IgD-negative memory B cell (primary cell): ENCODE measurements around the gene CABLES1. TPM values are rescaled to one million over a fixed set of nuclear protein-coding genes. Genes with fewer than 3 reads are reported as not detected.
"Not testable (repeated sequence)": the region's sequence is repeated elsewhere in the genome, so short reads cannot be mapped to it uniquely, and the experiment has no call there.

Experiments
- H3K27ac Mint-ChIP-seq, 3 donors: one replicate each; pipeline ENCODE4 v1.8.0; 2020 to 2022; ENCODE audit warnings: mild to moderate bottlenecking in 3 of 3, mixed read lengths in 3 of 3, moderate library complexity in 1 of 3
- H3K27me3 Mint-ChIP-seq: one replicate; pipeline ENCODE4 v1.8.0; 2021; ENCODE audit warnings: mixed read lengths
- H3K36me3 Mint-ChIP-seq: one replicate; pipeline ENCODE4 v1.8.0; 2020; ENCODE audit warnings: mild to moderate bottlenecking, mixed read lengths
- H3K4me1 Mint-ChIP-seq, 3 donors: one replicate each; pipeline ENCODE4 v1.8.0; 2020 to 2022; ENCODE audit warnings: mixed read lengths in 3 of 3, mild to moderate bottlenecking in 1 of 3
- H3K4me3 Mint-ChIP-seq, 4 donors: one replicate each; pipeline ENCODE4 v1.8.0; 2020 to 2022; ENCODE audit warnings: mild to moderate bottlenecking in 4 of 4, mixed read lengths in 4 of 4, moderate library complexity in 3 of 4
- H3K9me3 Mint-ChIP-seq, 3 donors: one replicate each; pipeline ENCODE4 v1.8.0; 2020 to 2021; ENCODE audit warnings: mixed read lengths in 3 of 3, mild to moderate bottlenecking in 1 of 3
- polyA plus RNA-seq: library from polyadenylated mRNA; unstranded; fragments of 300-500 nt; fragmentation: Illumina TruSeq; gene quantifications from one replicate; pipeline ENCODE4 v1.2.3, GENCODE V29; 2021

CABLES1 gene
- polyA plus RNA-seq, 1 donor from 2014 or later: 0.30 TPM

DNA sequence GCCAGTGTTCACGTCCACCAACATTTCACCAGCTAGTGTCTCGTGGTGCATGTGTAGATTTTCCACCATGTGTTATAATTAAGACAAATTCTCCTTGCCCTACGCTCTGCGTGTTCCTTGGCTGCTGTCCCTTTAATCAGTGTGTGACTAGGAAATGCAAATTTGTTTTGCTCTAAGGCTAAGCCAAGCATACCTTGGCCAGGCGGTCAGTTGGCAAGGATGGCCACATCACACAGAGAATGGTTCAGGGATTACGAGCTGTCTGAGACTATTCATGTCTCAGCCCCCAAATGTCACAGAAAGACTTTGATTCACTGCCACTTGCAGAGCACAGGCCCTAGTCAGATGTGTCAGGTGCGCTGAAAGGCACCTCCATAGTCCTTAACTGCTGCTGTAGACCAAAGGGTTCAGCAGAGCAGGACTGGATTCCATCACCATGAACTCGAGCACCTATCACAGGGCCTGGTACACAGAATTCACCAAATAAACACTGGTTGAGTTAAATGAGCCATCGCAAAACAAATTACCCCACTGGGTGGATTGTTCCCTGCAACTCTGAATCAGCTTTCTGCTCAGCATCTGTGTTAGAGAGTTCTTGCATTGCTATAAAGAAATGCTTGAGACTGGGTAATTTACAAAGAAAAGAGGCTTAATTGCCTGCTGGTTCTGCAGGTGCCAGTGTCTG is 128.4 kb downstream of the CABLES1 start:
- no peak overlapping the region for H3K4me3 Mint-ChIP-seq
- peaks cover 17% of the 10 kb centered on the region for H3K27me3 Mint-ChIP-seq
- no peaks in the 10 kb centered on the region for H3K9me3 Mint-ChIP-seq
- H3K4me1 Mint-ChIP-seq: peaks cover 7 to 18% (median 11%) of the 10 kb centered on the region in 3 donors
- peaks cover 5% of the 10 kb centered on the region for H3K36me3 Mint-ChIP-seq
- peak overlapping the region in 1 of 3 donors; percentile 59 for H3K27ac Mint-ChIP-seq

DNA sequence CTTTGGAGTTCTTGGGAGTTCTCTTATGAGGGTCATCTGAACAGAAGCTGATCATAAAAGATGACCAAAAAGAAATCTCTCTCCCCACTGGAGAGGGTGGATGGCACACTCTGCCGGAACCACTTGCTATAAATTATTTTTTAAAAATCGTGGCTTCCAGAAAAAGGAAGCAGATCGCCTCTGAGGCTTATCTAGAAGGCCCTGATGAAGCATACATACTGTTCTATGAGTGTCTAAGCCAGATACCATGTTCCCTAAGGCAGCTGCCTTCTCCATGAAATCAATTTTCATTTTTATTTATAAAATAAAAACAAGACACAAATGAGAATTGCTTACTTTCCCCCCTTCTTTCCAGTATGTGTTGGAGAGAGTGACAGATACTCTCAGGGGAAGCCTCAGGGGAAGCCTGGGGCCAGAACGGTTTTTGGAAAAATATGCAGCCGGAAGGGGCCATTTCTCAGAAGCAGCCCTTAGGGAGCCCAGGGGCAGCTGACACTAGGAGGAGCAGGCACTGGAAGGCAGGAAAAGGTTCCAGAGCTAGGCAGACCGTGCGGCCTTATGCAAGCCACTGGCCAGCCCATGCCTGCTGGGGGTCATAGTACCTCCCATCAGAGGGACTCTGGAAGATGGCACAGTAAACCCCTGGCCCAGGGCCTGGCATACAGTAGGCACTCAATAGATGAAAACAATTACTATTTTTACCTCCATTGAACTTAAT is 130.6 kb downstream of the CABLES1 start:
- Mint-ChIP-seq H3K4me1 (peaks cover 0 to 5% (median 3%) of the 10 kb centered on the region in 3 donors), H3K9me3 (peaks cover 0 to 12% (median 7%) of the 10 kb centered on the region in 3 donors), H3K4me3 (no peak overlapping the region), H3K27me3 (peaks cover 3% of the 10 kb centered on the region), H3K36me3 (peaks cover 4% of the 10 kb centered on the region), H3K27ac (no peak overlapping the region)

DNA sequence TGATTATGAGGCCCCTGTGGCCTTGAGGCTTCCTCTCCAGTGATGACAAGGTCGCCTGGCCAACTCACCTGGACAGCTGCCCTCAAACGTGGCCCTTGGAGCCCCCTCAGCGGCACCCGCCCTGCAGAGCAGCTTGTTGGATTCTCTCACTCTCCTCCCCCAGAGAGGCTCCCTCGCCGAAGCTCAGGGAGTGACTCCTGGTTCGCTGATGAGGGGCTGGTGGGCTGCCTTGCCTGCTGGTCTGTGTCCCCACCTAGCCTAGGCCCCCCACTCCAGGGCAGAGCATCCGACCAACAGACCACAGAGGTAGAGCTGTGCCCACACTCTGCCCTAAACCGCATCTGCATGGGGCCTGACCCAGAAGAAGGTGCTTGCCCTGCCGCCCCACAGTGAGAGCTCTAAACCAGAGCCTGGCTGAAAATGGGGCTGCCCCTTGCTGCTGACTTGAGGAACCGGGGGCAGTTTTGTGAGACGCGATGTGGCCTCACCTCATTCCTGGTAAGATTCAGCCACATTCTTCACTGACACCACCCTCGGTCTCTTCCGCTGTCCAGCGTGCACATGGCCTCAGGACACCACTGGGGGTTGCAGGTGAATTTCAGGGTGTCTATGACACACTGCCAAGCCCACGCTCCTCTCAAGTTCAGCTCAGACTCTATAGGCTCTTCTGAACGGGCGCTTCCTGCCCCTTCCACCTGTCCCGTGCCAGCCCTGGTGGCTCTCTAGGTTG is 131.6 kb downstream of the CABLES1 start:
- Mint-ChIP-seq H3K4me1 (peaks cover 0 to 5% (median 2%) of the 10 kb centered on the region in 3 donors), H3K36me3 (peaks cover 4% of the 10 kb centered on the region), H3K9me3 (peaks cover 4 to 12% (median 12%) of the 10 kb centered on the region in 3 donors), H3K27ac (peak overlapping the region in 1 of 3 donors; percentile 19), H3K27me3 (peaks cover 3% of the 10 kb centered on the region), H3K4me3 (peak overlapping the region in 2 of 4 donors; percentile 28 to 53)

DNA sequence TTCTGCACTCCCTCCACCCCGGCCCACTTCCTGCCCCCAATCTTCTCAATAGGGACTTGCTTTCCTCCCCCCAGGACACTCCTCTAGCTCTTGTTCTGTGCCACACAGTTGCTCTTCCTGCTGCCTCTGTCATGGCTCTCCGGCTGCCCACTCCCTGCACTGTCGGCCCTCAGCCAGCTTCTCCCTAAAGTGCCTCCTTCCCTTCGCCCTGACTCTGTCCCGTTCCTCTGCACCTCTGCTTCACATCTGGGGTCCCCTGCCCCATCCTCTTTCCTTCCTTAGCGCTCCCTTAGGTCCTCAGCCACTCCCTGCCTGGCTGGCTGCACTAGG is 132.1 kb downstream of the CABLES1 start:
- Mint-ChIP-seq H3K27ac (peak overlapping the region in 1 of 3 donors; percentile 31), H3K4me1 (peaks cover 0 to 5% (median 2%) of the 10 kb centered on the region in 3 donors), H3K9me3 (peaks cover 5 to 12% (median 12%) of the 10 kb centered on the region in 3 donors), H3K4me3 (peak overlapping the region in 2 of 4 donors; percentile 53 to 68), H3K27me3 (peaks cover 3% of the 10 kb centered on the region), H3K36me3 (peaks cover 2% of the 10 kb centered on the region)

DNA sequence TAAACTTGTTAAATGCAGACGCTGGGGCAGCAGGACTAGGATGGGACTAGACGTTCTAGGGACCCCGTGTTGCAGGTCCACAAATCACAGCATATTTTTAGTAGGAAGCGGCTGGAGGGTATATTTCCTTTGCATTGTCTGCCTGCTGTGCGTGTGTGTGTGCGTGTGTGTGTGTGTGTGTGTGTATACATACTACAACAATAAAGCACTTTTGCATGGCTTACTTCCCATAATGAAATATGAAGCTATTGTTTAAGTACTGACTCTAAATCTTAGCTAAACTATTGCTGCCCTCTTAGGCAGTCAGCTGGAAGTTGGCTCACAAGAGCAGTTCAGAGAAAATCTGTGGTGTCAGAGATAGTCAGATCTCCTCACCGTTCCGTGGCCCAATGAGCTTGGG is 133.4 kb downstream of the CABLES1 start:
- Mint-ChIP-seq H3K27me3 (peaks cover 3% of the 10 kb centered on the region), H3K4me3 (no peak overlapping the region), H3K36me3 (peaks cover 4% of the 10 kb centered on the region), H3K27ac (no peak overlapping the region), H3K4me1 (peaks cover 0 to 5% (median 2%) of the 10 kb centered on the region in 3 donors), H3K9me3 (peaks cover 5 to 12% (median 12%) of the 10 kb centered on the region in 3 donors)

DNA sequence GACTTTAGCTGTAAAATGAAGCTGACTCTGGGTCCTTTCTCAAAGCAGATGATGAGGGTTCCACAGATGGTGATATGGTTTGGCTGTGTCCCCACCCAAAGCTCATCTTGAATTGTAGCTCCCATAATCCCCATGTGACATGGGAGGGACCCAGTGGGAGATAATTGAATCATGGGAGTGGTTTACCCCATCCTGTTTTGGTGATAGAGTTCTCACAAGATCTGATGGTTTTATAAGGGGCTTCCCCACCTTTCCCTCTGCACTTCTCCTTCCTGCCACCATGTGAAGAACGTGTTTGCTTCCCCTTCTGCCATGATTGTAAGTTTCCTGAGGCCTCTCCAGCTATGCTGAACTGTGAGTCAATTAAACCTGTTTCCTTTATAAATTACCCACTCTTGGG is 133.8 kb downstream of the CABLES1 start:
- not testable (repeated sequence) for H3K4me1 Mint-ChIP-seq, H3K27me3 Mint-ChIP-seq, H3K27ac Mint-ChIP-seq, H3K4me3 Mint-ChIP-seq, H3K36me3 Mint-ChIP-seq
- H3K9me3 Mint-ChIP-seq: peaks cover 5 to 12% (median 12%) of the 10 kb centered on the region in 3 donors

DNA sequence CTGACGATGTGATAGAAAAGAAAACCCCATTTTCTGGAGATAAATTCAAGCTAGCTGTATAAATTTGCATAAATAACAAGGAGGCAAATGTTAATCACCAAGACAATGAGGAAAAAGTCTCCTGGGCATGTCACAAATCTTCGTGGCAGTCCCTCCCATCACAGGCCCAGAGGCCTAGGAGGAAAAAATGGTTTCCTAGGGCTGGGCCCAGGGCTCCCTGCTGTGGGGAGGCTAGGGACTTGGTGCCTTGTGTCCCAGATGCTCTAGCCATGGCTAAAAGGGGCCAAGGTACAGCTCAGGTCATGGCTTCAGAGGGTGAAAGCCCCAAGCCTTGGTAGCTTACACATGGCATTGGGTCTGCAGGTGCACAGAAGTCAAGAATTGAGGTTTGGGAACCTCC is 134.6 kb downstream of the CABLES1 start:
- Mint-ChIP-seq H3K27ac (no peak overlapping the region), H3K4me1 (peaks cover 0 to 5% (median 2%) of the 10 kb centered on the region in 3 donors), H3K9me3 (peaks cover 5 to 12% (median 12%) of the 10 kb centered on the region in 3 donors), H3K4me3 (no peak overlapping the region), H3K27me3 (peaks cover 3% of the 10 kb centered on the region), H3K36me3 (peaks cover 4% of the 10 kb centered on the region)

DNA sequence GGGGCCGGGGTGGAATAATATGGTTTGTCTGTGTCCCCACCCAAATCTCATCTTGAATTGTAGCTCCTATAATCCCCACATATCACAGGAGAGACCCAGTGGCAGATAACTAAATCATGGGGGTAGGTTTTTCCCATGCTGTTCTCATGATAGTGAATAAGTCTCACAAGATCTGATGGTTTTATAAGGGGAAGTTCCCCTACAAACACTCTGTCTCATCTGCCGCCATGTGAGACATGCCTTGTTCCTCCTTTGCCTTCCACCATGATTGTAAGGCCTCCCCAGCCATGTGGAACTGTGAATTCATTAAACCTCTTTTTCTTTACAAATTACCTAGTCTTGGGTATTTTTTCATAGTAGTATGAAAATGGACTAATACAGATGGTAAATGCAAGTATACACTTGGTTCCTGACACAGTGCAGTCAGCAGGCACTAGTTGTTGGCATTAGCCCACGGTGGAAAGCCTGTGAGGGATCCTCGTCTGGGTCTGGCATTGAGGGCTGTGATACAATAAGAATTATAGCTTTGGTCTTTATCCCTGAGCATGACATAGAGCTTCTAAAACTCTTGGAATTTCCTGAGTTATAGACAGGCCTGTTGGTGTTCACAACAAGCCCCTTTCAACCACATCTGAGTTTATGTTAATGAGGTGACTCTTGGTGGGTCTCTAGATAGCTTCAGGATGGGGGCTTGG is 135.8 kb downstream of the CABLES1 start:
- peaks cover 5 to 12% (median 12%) of the 10 kb centered on the region in 3 donors for H3K9me3 Mint-ChIP-seq
- H3K27ac Mint-ChIP-seq: no peak overlapping the region
- peaks cover 3% of the 10 kb centered on the region for H3K27me3 Mint-ChIP-seq
- H3K4me3 Mint-ChIP-seq: no peak overlapping the region
- peaks cover 0 to 5% (median 4%) of the 10 kb centered on the region in 3 donors for H3K4me1 Mint-ChIP-seq
- peaks cover 4% of the 10 kb centered on the region for H3K36me3 Mint-ChIP-seq

DNA sequence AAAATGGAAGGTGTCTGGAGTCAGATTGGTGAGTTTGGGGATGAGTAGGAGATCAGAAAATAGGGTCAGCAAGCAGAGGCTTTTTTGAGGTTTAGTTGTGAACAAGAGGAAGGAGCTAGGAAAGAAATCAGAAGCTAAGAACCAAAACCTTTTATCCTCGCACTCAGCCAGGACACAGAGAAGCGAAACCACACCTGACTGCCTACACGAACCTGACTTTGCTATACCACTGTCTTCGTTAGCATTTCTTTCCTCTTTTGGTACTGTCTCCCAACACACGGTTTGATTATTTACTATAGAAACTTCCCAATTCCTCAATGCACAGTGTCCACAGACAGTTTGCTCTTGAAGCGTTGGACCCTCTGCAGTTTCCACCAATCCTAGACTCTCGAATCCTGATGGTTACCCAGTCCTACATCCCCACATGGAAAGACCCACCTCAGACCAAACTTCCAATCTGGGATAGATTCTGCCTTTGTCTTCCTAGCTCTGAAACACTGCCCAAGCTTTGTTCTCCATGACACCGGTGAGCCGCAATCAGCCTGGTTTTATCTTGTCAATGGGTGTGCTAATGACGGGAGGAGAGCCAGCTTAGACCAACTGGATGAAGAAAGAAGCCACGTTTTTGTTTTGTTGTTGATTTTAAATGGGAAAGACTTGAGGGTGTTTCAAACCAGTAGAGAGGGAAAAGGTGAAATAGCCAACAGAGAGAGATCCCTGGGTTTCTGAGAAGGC is 137.4 kb downstream of the CABLES1 start:
- Mint-ChIP-seq H3K9me3 (peaks cover 9 to 19% (median 15%) of the 10 kb centered on the region in 3 donors), H3K36me3 (peaks cover 6% of the 10 kb centered on the region), H3K27ac (peak overlapping the region in 1 of 3 donors; percentile 55), H3K27me3 (no peaks in the 10 kb centered on the region), H3K4me3 (peak overlapping the region in 1 of 4 donors; percentile 13), H3K4me1 (peaks cover 0 to 4% (median 1%) of the 10 kb centered on the region in 3 donors)

DNA sequence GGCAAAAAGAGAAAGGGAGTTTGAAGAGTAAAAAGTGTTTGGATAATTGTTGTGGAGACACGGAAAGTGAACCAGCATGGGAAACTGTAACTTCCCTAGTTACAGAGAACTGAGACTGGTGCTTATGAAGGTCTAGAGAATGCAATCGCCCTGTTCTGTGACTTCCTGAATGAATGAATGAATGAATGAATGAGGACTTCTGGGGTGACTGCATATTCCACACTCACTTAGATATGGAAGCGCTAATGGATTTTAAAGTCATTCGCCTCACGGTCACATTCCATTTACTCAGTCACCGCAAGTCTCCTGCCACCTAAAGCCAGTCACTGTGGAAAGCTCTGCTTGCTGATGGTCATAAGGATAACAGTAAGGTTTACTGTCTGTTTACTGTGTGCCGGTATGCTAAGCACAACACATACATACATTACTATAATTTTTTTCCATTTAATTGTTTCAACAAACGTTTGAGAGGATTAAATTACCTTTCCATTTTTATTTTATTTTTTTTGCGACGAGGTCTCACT is 138.2 kb downstream of the CABLES1 start:
- Mint-ChIP-seq H3K9me3 (peaks cover 9 to 20% (median 16%) of the 10 kb centered on the region in 3 donors), H3K4me1 (peaks cover 0 to 4% (median 1%) of the 10 kb centered on the region in 3 donors), H3K36me3 (peaks cover 6% of the 10 kb centered on the region), H3K4me3 (no peak overlapping the region), H3K27ac (peak overlapping the region in 1 of 3 donors; percentile 27), H3K27me3 (no peaks in the 10 kb centered on the region)

DNA sequence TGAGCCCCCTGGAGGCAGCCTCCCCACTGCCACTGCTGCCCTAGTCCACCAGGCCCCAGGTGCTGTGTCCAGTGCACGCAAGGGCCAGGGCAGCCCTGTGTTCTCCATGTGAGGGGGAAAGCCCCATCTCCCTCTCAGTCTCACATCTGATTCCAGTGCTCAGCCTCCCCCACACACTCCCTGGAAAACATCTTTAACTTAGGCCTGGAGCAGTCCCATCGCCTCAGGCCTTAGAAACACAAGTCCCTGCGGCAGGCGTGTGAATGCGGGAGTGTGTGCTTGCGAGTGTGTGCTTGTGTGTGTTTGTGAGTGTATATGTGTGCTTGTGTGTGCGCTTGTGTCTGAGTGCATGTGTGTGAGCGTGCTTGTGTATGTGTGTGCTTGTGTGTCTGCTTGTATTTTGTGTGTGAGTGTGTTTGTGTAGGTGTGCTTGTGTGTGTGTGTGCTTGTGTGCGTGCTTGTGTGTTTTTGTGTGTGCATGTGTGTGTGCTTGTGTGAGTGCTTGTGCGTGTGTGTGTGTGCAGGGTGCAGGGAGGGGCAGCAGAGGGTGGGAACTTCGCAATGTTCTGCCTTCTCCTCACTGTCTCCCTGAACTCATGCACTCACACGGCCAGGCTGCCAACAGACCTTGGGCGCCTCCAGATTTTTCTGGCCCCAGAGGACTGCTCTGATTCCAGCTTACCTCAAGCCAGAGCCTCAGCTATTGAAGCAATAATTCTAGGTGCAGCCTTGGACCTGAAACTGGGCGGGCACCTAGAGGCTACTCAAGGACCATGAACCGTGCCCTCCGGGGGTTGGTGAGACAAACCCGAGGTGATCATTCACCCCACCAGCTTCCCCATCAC is 139.6 kb downstream of the CABLES1 start:
- H3K4me1 Mint-ChIP-seq: peaks cover 0 to 2% (median 0%) of the 10 kb centered on the region in 3 donors
- no peaks in the 10 kb centered on the region for H3K27me3 Mint-ChIP-seq
- peaks cover 9 to 13% (median 9%) of the 10 kb centered on the region in 3 donors for H3K9me3 Mint-ChIP-seq
- H3K36me3 Mint-ChIP-seq: peaks cover 6% of the 10 kb centered on the region
- no peak overlapping the region for H3K4me3 Mint-ChIP-seq
- H3K27ac Mint-ChIP-seq: no peak overlapping the region

DNA sequence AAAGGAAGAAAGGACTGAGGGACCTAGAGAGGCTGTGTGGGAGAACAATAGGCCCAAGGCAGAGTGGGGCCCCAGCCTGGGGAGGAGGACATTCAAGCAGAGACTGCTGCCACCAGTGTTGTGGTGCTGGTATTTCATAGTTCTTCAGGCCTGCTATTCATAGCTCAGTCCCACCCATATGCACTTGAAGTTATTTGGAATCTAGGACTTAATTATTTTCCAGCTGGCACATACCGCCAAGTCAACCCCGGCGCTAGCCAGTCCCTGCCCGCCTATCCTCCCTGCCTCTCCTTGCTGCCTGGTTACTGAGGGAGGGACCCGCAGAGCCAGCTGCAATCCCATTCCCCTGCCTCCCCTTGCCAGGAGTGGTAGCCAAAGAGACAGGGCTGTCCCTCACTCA is 141.2 kb downstream of the CABLES1 start:
- no peak overlapping the region for H3K4me3 Mint-ChIP-seq
- H3K27me3 Mint-ChIP-seq: no peaks in the 10 kb centered on the region
- H3K4me1 Mint-ChIP-seq: peaks cover 0 to 4% (median 0%) of the 10 kb centered on the region in 3 donors
- no peak overlapping the region for H3K27ac Mint-ChIP-seq
- peaks cover 6% of the 10 kb centered on the region for H3K36me3 Mint-ChIP-seq
- H3K9me3 Mint-ChIP-seq: peaks cover 4 to 9% (median 9%) of the 10 kb centered on the region in 3 donors

DNA sequence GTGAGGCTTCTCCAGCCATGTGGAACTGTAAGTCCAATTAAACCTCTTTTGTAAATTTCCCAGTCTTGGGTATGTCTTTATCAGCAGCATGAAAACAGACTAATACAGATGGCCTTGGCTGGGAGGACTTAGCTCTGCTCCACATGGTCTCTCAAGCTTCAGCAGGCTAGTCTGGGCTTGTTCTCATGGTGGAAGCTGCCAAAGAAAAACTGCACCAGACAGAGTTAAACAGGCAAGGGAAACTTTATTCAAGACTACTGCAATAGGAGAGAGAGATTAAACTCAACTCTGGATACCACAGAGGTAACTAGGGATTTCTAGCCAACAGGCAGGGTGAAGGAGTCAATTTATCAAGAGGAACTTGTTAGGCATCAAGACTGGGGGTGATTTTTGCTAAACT is 142.1 kb downstream of the CABLES1 start:
- peaks cover 6% of the 10 kb centered on the region for H3K36me3 Mint-ChIP-seq
- no peak overlapping the region for H3K27ac Mint-ChIP-seq
- H3K9me3 Mint-ChIP-seq: peaks cover 4 to 8% (median 4%) of the 10 kb centered on the region in 3 donors
- H3K4me3 Mint-ChIP-seq: no peak overlapping the region
- peaks cover 0 to 4% (median 0%) of the 10 kb centered on the region in 3 donors for H3K4me1 Mint-ChIP-seq
- H3K27me3 Mint-ChIP-seq: no peaks in the 10 kb centered on the region
